GM21360 (cell line): ENCODE data around the gene EMCN.
"Not testable (repeated sequence)": the region's sequence is repeated elsewhere in the genome, so short reads cannot be mapped to it uniquely, and the experiment has no call there.

Source experiments
- ATAC-seq: cut with Tn5 transposase; IDR thresholded peaks from one replicate; pipeline ENCODE4 v1.9.1; 2021; ENCODE audit warnings: mild to moderate bottlenecking, moderate library complexity; ENCODE audit not compliant: unreplicated experiment

The EMCN gene

GRCh38 chr4:100386270-100386669, 131.6 kb downstream of the EMCN start:
- ATAC-seq: no peak

DNA sequence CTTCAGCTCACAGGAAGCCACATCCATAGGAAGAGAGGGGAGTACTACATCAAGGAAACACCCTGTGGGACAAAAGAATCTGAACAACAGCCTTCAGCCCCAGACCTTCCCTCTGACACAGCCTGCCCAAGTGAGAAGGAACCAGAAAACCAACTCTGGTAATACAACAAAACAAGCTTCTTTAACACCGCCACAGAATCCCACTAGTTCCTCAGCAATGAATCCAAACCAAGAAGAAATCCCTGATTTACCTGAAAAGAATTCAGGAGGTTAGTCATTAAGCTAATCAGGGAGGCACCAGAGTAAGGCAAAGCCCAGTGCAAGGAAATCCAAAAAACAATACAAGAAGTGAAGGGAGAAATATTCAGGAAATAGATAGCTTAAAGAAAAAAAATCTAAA, 137.4 kb downstream of the EMCN start:
- ATAC-seq: not testable (repeated sequence)

DNA sequence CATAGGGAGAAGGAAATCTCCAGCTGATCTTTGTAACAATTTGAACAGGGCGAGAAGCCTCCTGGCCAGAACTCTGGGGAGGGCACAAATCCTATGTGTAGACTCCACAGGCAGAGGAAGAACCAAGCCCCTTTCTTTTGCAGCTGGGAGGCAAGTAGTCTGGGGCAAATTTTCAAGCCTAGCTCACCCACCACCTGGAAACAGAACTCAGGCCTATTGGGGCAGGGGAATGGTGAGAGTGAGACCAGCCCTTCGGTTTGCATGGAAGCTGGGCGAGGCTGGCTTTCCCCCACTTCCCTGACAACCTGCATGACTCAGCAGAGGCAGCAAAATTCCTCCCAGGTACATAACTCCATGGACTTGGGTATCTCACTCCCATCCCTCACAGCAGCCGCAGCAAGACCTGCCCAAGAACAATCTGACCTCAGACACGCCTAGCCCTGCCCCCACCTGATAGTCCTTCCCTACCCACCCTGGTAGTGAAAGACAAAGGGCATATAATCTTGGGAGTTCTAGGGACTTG, 138.2 kb downstream of the EMCN start:
- ATAC-seq: no peak

DNA sequence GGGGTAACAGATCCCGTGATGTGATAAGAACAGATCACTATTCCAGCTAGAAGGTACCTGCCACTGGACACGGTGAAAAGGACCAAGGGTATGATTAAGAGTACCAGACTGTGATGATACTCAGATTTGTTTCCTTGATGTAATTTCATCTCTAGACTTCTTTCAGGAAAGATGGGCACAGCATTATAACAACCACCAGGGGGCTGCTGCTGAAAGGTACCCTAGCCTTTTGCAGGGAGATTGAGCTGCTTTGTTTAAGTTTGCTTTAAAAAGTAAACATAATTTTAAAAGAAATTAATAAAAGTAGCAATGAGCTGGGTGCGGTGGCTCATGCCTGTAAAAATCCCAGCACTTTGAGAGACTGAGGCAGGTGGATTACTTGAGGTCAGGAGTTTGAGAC, 145.4 kb downstream of the EMCN start:
- ATAC-seq: no peak

- no peak for ATAC-seq
Observed at GRCh38 chr4:100369871-100370270, 148.0 kb downstream of the EMCN start.

- ATAC-seq: no peak
Observed at GRCh38 chr4:100367451-100367850, 150.4 kb downstream of the EMCN start.

GRCh38 chr4:100366213-100366612, 151.6 kb downstream of the EMCN start:
- ATAC-seq: no peak

- ATAC-seq: no peak
Observed at GRCh38 chr4:100362366-100362765, 155.5 kb downstream of the EMCN start.

DNA sequence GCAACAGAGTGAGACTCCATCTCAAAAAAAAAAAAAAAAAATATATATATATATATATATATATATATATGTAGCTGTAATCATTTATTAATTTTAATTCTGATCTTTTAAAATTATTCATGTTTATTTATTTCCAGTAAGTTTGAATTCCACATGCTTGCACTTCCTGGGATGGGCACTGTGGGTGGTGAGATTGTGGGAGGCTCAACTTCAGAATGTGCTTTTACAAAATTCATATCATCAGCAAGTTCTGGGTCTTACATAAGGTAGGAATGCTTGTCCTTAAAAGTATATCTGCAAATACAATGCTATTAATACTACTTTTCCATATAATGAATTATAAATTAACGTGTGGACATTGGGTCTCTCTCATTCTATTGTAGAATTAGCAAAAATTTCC, 156.5 kb downstream of the EMCN start:
- no peak for ATAC-seq

- ATAC-seq: no peak
Observed at GRCh38 chr4:100360211-100360610, 157.6 kb downstream of the EMCN start.

DNA sequence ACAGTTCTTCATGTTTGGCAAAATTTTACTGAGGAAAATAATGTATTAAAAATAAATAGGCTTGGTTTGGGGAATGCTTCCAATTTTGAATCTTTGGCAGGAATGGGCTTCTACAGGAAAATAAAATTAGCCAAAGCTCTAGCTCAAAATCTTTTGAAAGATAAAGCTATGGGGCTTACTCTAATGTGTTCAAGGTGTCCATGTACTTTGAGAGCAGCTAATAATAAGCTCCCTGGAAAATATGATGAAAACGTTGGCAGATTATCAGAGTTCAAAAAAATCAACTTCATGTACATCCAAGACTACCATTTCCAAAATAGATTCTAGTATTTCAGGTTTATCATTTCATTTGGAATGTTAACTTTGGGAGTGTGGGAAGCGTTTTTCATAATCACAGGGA, 158.4 kb downstream of the EMCN start:
- ATAC-seq: no peak

GRCh38 chr4:100357542-100357941, 160.3 kb downstream of the EMCN start:
- no peak for ATAC-seq

GRCh38 chr4:100356172-100356571, 161.7 kb downstream of the EMCN start:
- ATAC-seq: no peak

- ATAC-seq: not testable (repeated sequence)
Observed at GRCh38 chr4:100352352-100352751, 165.5 kb downstream of the EMCN start.

- no peak for ATAC-seq
Observed at GRCh38 chr4:100348473-100348872, 169.3 kb downstream of the EMCN start.

- ATAC-seq: no peak
Observed at GRCh38 chr4:100347241-100347640, 170.6 kb downstream of the EMCN start.

DNA sequence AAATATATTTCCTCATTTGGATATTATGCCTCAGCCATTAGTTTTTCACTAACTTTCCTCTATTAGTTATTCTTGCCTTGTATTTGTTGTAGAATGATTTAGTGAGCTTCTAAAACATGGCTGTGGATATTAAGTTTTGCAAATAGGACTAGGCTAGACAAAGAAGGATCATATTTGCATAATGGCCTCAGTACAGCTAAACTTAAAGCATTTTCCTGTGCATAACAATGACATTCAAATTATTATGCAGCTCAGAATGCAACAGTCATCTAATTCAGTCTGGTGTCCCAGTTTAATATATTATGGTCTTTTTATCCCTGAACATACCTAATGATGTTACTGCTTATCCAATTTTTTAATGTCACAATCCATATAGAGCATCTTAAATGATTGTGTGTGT, 172.2 kb downstream of the EMCN start:
- ATAC-seq: no peak
